ENCODE data around the gene PAK1.
"Not testable (repeated sequence)": the region's sequence is repeated elsewhere in the genome, so short reads cannot be mapped to it uniquely, and the experiment has no call there.

The PAK1 gene

GRCh38 chr11:77505956-77506355, 32.1 kb upstream of the PAK1 start:
- no peak for DNase-seq (ENCODE audit: extremely low spot score)
- ChIA-PET CTCF (no interaction called here), POLR2A (no interaction called here)
- TF ChIP-seq, protein P1, sequence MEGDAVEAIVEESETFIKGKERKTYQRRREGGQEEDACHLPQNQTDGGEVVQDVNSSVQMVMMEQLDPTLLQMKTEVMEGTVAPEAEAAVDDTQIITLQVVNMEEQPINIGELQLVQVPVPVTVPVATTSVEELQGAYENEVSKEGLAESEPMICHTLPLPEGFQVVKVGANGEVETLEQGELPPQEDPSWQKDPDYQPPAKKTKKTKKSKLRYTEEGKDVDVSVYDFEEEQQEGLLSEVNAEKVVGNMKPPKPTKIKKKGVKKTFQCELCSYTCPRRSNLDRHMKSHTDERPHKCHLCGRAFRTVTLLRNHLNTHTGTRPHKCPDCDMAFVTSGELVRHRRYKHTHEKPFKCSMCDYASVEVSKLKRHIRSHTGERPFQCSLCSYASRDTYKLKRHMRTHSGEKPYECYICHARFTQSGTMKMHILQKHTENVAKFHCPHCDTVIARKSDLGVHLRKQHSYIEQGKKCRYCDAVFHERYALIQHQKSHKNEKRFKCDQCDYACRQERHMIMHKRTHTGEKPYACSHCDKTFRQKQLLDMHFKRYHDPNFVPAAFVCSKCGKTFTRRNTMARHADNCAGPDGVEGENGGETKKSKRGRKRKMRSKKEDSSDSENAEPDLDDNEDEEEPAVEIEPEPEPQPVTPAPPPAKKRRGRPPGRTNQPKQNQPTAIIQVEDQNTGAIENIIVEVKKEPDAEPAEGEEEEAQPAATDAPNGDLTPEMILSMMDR (IDR thresholded peaks at IDR 0.05; ENCODE audit: control extremely low read depth, extremely low read depth, low read depth, missing control alignments): no peak

- ChIA-PET POLR2A (no interaction called here), CTCF (interaction anchor here (1.4 kb wide), 1 partner anchor 9 kb away, joined by 4 read pairs; no protein-coding TSS in a partner anchor)
- no peak for DNase-seq (ENCODE audit: extremely low spot score)
- TF ChIP-seq, protein P1 (IDR thresholded peaks at IDR 0.05; ENCODE audit: control extremely low read depth, extremely low read depth, low read depth, missing control alignments): no peak
These were observed 29.1 kb upstream of the PAK1 start for GRCh38 chr11:77503006-77503405.

GRCh38 chr11:77502346-77502905, 28.5 kb upstream of the PAK1 start:
- CTCF ChIA-PET: interaction anchor here (1.3 to 1.4 kb wide), 2 partner anchors 10 to 19 kb away, joined by 3 to 4 read pairs; no protein-coding TSS in a partner anchor
- TF ChIP-seq, protein P1 (IDR thresholded peaks at IDR 0.05; ENCODE audit: control extremely low read depth, extremely low read depth, low read depth, missing control alignments): no peak
- no peak for DNase-seq (ENCODE audit: extremely low spot score)
- POLR2A ChIA-PET: no interaction called here

DNA sequence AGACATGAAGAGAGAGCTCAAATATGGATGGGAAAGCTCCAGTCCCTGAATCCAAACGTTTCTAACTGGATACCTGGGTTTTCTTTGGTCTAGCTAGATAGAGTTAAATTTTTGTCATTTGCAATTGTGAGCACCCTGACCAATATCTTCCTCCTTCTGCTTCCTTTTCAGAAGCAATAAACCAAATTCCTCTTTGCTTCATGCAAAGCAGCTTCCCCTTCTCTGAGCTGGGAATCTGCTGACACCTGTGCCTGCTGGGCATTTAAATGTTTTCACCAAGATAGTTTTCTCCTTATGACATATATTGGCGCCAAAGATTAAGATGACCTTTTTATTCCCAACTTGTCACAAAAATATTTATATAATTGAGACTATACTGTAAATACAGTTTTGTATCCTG, 27.9 kb upstream of the PAK1 start:
- TF ChIP-seq, protein P1 (IDR thresholded peaks at IDR 0.05; ENCODE audit: control extremely low read depth, extremely low read depth, low read depth, missing control alignments): no peak
- no peak for DNase-seq (ENCODE audit: extremely low spot score)
- CTCF ChIA-PET: interaction anchor here (1.3 kb wide), 1 partner anchor 20 kb away, joined by 3 read pairs; no protein-coding TSS in a partner anchor
- POLR2A ChIA-PET: no interaction called here

GRCh38 chr11:77497368-77497767, 23.5 kb upstream of the PAK1 start:
- ChIA-PET POLR2A (no interaction called here), CTCF (no interaction called here)
- DNase-seq (ENCODE audit: extremely low spot score): no peak
- TF ChIP-seq, protein P1 (IDR thresholded peaks at IDR 0.05; ENCODE audit: control extremely low read depth, extremely low read depth, low read depth, missing control alignments): no peak

GRCh38 chr11:77495526-77495925, 21.6 kb upstream of the PAK1 start:
- no peak for DNase-seq (ENCODE audit: extremely low spot score)
- TF ChIP-seq, protein P1 (IDR thresholded peaks at IDR 0.05; ENCODE audit: control extremely low read depth, extremely low read depth, low read depth, missing control alignments): no peak
- ChIA-PET CTCF (no interaction called here), POLR2A (no interaction called here)

DNA sequence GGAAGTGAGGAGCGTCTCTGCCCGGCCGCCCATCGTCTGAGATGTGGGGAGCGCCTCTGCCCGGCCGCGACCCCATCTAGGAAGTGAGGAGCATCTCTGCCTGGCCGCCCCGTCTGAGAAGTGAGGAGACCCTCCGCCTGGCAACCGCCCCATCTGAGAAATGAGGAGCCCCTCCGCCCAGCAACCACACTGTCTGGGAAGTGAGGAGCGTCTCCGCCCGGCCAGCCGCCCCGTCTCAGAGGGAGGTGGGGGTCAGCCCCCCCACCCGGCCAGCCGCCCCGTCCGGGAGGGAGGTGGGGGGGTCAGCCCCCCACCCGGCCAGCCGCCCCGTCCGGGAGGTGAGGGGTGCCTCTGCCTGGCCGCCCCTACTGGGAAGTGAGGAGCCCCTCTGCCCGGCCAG, 16.1 kb upstream of the PAK1 start:
- CTCF ChIA-PET, POLR2A ChIA-PET: not testable (repeated sequence)

More for the DNA sequence above, 16.1 kb upstream of the PAK1 start:
- DNase-seq (ENCODE audit: extremely low spot score): not testable (repeated sequence)
